Hepatocyte (in vitro differentiated cells): ENCODE measurements around the gene ZNF462. TPM values are rescaled to one million over a fixed set of nuclear protein-coding genes. Genes with fewer than 3 reads are reported as not detected.

ENCODE experiments used
- DNase-seq: peaks from one replicate; pipeline ENCODE4 v3.0.0-alpha.2; 2016; ENCODE audit warnings: low spot score
- H2AFZ ChIP-seq: fragments of 200-600 bp; sonication (generic); 2 replicates; pipeline ENCODE4 v1.6.0; 2016; ENCODE audit warnings: antibody characterized with exemption, mild to moderate bottlenecking
- H3K27ac ChIP-seq: fragments of 200-600 bp; sonication (generic); 2 replicates; pipeline ENCODE4 v1.5.1; 2016; ENCODE audit warnings: mild to moderate bottlenecking
- H3K27me3 ChIP-seq: fragments of 200-600 bp; sonication (generic); 2 replicates; pipeline ENCODE4 v1.6.1; 2016
- H3K36me3 ChIP-seq: fragments of 200-600 bp; sonication (generic); replicated peaks from 2 replicates; pipeline ENCODE4 v1.5.1; 2016; ENCODE audit warnings: low read depth; ENCODE audit not compliant: insufficient read depth
- H3K4me1 ChIP-seq: fragments of 200-600 bp; sonication (generic); 2 replicates; pipeline ENCODE4 v1.5.1; 2016; ENCODE audit warnings: mild to moderate bottlenecking, moderate library complexity; ENCODE audit not compliant: insufficient read depth
- H3K4me2 ChIP-seq: fragments of 200-600 bp; sonication (generic); 2 replicates; pipeline ENCODE4 v1.6.0; 2016
- H3K4me3 ChIP-seq: fragments of 200-600 bp; sonication (generic); 2 replicates; pipeline ENCODE4 v1.5.1; 2016; ENCODE audit warnings: mild to moderate bottlenecking
- H3K79me2 ChIP-seq: fragments of 200-600 bp; sonication (generic); 2 replicates; pipeline ENCODE4 v1.6.0; 2017; ENCODE audit warnings: mild to moderate bottlenecking
- H3K9me2 ChIP-seq: fragments of 200-600 bp; sonication (generic); replicated peaks from 2 replicates; pipeline ENCODE4 v1.6.0; 2017; ENCODE audit warnings: mild to moderate bottlenecking; ENCODE audit not compliant: insufficient read depth
- H3K9me3 ChIP-seq: fragments of 200-600 bp; sonication (generic); 2 replicates; pipeline ENCODE4 v1.5.1; 2016; ENCODE audit warnings: low read depth, mild to moderate bottlenecking
- H4K20me1 ChIP-seq: fragments of 200-600 bp; sonication (generic); 2 replicates; pipeline ENCODE4 v1.6.0; 2016; ENCODE audit warnings: mild to moderate bottlenecking; ENCODE audit not compliant: insufficient read depth, poor library complexity, severe bottlenecking
- EZH2 ChIP-seq: fragments of 200-600 bp; sonication (generic); IDR thresholded peaks from 2 replicates; pipeline ENCODE4 v1.6.1; 2016; ENCODE audit warnings: antibody characterized with exemption, mild to moderate bottlenecking, borderline replicate concordance
- EZH2phosphoT487 ChIP-seq: fragments of 200-600 bp; sonication (generic); IDR thresholded peaks from one replicate; pipeline ENCODE4 v1.6.1; 2018; ENCODE audit warnings: antibody characterized with exemption, mild to moderate bottlenecking, low read depth, moderate library complexity; ENCODE audit not compliant: unreplicated experiment, severe bottlenecking
- WGBS: methylation state at CpG from one replicate; pipeline ENCODE4 v1.1.6; 2016; ENCODE audit warnings: low lambda C conversion rate; ENCODE audit errors: missing lambda C conversion rate; 5-methylcytosine and 5-hydroxymethylcytosine counted together
- polyA plus RNA-seq: library from polyadenylated mRNA; unstranded; fragments of >200 nt; fragmentation: Nextera tagmentation; extraction: Ambion mirVana; gene quantifications from 2 replicates; pipeline ENCODE4 v1.2.1, GENCODE V29; 2016
- total RNA-seq: library from RNA; depleted of rRNA; stranded (reverse); fragments of >200 nt; gene quantifications from 2 replicates; pipeline ENCODE4 v1.2.3, GENCODE V29; 2014
- TF ChIP-seq, protein P1 (sequence below): fragments of 200-600 bp; sonication (generic); IDR thresholded peaks from 2 replicates; pipeline ENCODE4 v1.5.1; 2016; ENCODE audit warnings: antibody characterized with exemption, mild to moderate bottlenecking; ENCODE audit not compliant: poor library complexity

Gene ZNF462
- total and polyA plus RNA-seq, 2 experiments from 2014 or later: 7.8 to 27.5 TPM

DNA sequence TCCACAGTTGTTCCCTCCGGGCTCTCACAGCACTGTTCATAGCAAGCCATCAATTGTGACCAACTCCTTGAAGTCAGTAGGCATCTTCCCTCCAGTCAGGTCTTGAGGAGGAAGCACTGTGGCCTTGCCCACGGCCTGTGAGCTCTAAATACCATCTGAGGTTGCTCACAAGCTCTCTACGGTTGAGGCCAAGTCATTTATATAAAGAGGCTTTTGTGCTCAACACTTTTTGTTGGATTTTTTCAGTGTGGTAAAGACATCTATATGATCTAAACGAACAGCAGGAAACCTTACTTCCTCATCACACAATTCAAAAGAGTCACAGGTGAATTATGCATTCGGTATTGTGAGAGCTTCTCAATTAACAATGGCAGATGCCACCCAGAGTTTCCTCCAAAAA, 97.3 kb downstream of the ZNF462 start:
- Histone ChIP-seq H3K27me3 (no peaks in the 10 kb centered on the region), H2AFZ (no peak overlapping the region), H4K20me1 (no peaks in the 10 kb centered on the region), H3K9me2 (no peaks in the 10 kb centered on the region), H3K79me2 (peaks cover 6% of the 10 kb centered on the region), H3K4me2 (no peak overlapping the region), H3K4me3 (no peak overlapping the region), H3K9me3 (no peaks in the 10 kb centered on the region), H3K27ac (no peak overlapping the region), H3K4me1 (no peaks in the 10 kb centered on the region), H3K36me3 (no peaks in the 10 kb centered on the region)
- no peak for DNase-seq
- WGBS: 92% methylated on average over 5 of the region's 5 CpGs
- TF ChIP-seq EZH2phosphoT487: no peak
- no peak for TF ChIP-seq EZH2
- TF ChIP-seq, protein P1, sequence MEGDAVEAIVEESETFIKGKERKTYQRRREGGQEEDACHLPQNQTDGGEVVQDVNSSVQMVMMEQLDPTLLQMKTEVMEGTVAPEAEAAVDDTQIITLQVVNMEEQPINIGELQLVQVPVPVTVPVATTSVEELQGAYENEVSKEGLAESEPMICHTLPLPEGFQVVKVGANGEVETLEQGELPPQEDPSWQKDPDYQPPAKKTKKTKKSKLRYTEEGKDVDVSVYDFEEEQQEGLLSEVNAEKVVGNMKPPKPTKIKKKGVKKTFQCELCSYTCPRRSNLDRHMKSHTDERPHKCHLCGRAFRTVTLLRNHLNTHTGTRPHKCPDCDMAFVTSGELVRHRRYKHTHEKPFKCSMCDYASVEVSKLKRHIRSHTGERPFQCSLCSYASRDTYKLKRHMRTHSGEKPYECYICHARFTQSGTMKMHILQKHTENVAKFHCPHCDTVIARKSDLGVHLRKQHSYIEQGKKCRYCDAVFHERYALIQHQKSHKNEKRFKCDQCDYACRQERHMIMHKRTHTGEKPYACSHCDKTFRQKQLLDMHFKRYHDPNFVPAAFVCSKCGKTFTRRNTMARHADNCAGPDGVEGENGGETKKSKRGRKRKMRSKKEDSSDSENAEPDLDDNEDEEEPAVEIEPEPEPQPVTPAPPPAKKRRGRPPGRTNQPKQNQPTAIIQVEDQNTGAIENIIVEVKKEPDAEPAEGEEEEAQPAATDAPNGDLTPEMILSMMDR: no peak

DNA sequence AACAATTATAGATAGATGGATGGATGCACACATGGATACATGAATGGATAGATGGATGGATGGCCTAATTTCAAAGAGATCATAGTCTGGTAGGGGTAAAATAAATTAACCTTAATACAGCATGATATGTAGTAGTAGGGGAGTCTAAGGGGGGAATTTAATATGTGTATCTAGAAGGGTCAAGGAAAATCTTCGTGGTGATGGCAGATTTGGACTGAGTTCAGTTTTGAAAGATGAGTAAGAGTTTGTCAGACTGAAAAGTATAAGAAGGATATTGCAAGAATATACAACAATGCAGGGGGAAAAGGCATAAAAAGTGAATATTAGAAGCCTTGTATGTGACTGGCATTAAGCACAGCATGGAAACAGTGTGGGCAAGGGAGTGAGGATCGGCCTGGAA, 98.7 kb downstream of the ZNF462 start:
- no peak overlapping the region for H3K27ac ChIP-seq
- 96% methylated on average over 2 of the region's 2 CpGs for WGBS
- TF ChIP-seq, protein P1: no peak
- TF ChIP-seq EZH2phosphoT487 (no peak), EZH2 (no peak)

DNA sequence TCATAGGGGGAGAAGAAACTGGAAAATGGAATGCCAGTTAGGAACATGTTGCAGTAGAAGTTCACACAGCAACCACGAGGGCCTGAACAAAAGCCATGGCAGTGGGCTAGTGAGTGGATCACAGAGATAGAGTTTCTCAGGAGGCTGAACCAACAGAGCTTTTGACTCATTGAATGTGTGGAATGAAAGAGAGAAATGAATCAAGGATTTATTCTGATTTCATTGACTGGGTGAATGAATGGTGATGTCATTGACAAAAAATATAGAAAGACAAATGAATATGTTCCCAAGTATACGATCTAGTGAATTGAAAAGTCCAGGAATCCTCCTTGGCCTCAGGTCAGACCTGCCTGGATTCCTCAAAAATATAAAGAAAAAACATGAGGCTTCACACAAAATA, 99.2 kb downstream of the ZNF462 start:
- no peaks in the 10 kb centered on the region for H4K20me1 ChIP-seq
- H2AFZ ChIP-seq: no peak overlapping the region
- H3K27ac ChIP-seq: no peak overlapping the region
- H3K27me3 ChIP-seq: no peaks in the 10 kb centered on the region
- H3K9me3 ChIP-seq: no peaks in the 10 kb centered on the region
- WGBS: 90% methylated on average over 2 of the region's 2 CpGs
- H3K4me1 ChIP-seq: no peaks in the 10 kb centered on the region
- no peak overlapping the region for H3K4me3 ChIP-seq
- H3K4me2 ChIP-seq: no peak overlapping the region
- peaks cover 6% of the 10 kb centered on the region for H3K79me2 ChIP-seq
- no peaks in the 10 kb centered on the region for H3K9me2 ChIP-seq
- H3K36me3 ChIP-seq: no peaks in the 10 kb centered on the region
- DNase-seq: no peak
- TF ChIP-seq EZH2phosphoT487: no peak
- TF ChIP-seq, protein P1: no peak
- TF ChIP-seq EZH2: no peak

More for the DNA sequence above, 98.7 kb downstream of the ZNF462 start:
- Histone ChIP-seq H4K20me1 (no peaks in the 10 kb centered on the region), H3K4me1 (no peaks in the 10 kb centered on the region), H2AFZ (no peak overlapping the region), H3K79me2 (peaks cover 6% of the 10 kb centered on the region), H3K36me3 (no peaks in the 10 kb centered on the region), H3K9me2 (no peaks in the 10 kb centered on the region), H3K4me2 (no peak overlapping the region), H3K9me3 (no peaks in the 10 kb centered on the region), H3K27me3 (no peaks in the 10 kb centered on the region), H3K4me3 (no peak overlapping the region)
- no peak for DNase-seq
